Right atrium auricular region (tissue), 2 donors: ENCODE results near the gene SNAP29. TPM values are rescaled to one million over a fixed set of nuclear protein-coding genes. Genes with fewer than 3 reads are reported as not detected.
A peak's percentile ranks its signal among the peaks of the same experiment; 100 is the strongest.
"Not testable (repeated sequence)": the region's sequence is repeated elsewhere in the genome, so short reads cannot be mapped to it uniquely, and the experiment has no call there.

Source experiments
- DNase-seq: peaks from one replicate; pipeline ENCODE4 v3.0.0-alpha.2; 2019; ENCODE audit warnings: low spot score
- H3K27ac ChIP-seq, 2 donors: fragments of 200-600 bp; sonication (generic); 1 replicate in 1 of 2; 2 replicates in 1 of 2; pipeline ENCODE4 v1.5.1; 2016 to 2019
- H3K27me3 ChIP-seq, 2 donors: fragments of 200-600 bp; sonication (generic); one replicate each; pipeline versions ENCODE4 v1.5.1 to v1.6.0; 2017 to 2019
- H3K36me3 ChIP-seq: fragments of 200-600 bp; sonication (generic); one replicate; pipeline ENCODE4 v1.5.1; 2016
- H3K4me1 ChIP-seq, 2 donors: fragments of 200-600 bp; sonication (generic); one replicate each; pipeline versions ENCODE4 v1.5.1 to v1.6.0; 2017 to 2019
- H3K4me3 ChIP-seq, 2 donors: fragments of 200-600 bp; sonication (generic); 1 replicate in 1 of 2; 2 replicates in 1 of 2; pipeline ENCODE4 v1.5.1; 2017 to 2019; ENCODE audit warnings: mild to moderate bottlenecking in 1 of 2, moderate library complexity in 1 of 2
- H3K9me3 ChIP-seq, 2 donors: fragments of 200-600 bp; sonication (generic); one replicate each; pipeline ENCODE4 v1.5.1; 2019
- total RNA-seq, 2 donors: library from RNA; depleted of rRNA; stranded (reverse); fragments of >200 nt; gene quantifications; one replicate each; pipeline ENCODE4 v1.1.0, GENCODE V29; 2016
- TF ChIP-seq, protein P1 (sequence below), 2 donors: fragments of 200-600 bp; sonication (generic); IDR thresholded peaks; one replicate each; pipeline ENCODE4 v1.5.1; 2019; ENCODE audit warnings: antibody characterized with exemption in 2 of 2

SNAP29 gene
- total RNA-seq, 2 donors from 2014 or later = 20.8 to 26.0 TPM

DNA sequence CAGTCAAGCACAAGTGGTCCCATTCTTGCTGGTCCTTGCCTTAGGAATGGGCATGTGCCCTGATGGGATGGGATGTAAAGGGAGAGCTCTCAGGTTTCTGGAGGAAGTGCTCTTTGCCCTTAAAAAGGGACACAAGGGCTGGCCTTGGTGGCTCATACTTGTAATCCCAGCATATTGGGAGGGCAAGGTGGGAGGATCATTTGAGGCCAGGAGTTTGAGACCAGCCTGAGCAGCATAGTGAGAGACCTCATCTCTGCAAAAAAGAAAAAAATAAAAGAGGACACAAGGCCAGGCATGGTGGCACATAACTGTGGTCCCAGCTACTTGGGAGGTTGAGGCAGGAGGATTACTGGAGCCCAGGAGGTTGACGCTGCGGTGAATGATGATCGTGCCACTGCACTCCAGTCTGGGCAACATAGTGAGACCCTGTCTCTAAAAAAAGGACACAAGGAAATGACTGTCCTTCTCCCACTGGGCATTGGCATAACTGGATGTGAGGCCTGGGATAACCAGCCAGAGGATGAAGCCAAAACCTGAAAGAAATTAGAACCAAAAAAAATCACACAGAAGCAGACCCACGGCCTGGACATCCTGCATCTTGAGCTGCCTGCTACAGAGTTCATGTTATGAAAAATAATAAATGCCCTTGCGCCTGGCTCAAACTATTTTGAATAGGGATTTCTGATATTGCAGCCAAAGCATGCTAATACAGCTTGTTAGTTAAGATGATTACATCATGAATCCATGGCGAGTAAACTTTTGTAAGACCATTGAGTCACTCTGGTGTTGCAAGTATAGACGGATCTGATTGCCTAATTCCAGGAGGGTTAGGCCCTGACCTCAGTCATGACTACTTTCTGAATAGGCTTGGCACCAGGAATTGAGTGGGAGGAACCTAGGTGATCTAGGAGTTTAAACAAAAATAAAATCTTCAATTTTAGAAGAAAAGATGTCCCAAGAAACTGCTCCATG lies 45.5 kb downstream of the SNAP29 start:
- DNase-seq = peak; percentile 62
- Histone ChIP-seq H3K9me3 (no peaks in the 10 kb centered on the region), H3K27ac (no peak overlapping the region), H3K27me3 (no peaks in the 10 kb centered on the region), H3K36me3 (no peaks in the 10 kb centered on the region), H3K4me3 (no peak overlapping the region), H3K4me1 (no peaks in the 10 kb centered on the region)
- TF ChIP-seq, protein P1, sequence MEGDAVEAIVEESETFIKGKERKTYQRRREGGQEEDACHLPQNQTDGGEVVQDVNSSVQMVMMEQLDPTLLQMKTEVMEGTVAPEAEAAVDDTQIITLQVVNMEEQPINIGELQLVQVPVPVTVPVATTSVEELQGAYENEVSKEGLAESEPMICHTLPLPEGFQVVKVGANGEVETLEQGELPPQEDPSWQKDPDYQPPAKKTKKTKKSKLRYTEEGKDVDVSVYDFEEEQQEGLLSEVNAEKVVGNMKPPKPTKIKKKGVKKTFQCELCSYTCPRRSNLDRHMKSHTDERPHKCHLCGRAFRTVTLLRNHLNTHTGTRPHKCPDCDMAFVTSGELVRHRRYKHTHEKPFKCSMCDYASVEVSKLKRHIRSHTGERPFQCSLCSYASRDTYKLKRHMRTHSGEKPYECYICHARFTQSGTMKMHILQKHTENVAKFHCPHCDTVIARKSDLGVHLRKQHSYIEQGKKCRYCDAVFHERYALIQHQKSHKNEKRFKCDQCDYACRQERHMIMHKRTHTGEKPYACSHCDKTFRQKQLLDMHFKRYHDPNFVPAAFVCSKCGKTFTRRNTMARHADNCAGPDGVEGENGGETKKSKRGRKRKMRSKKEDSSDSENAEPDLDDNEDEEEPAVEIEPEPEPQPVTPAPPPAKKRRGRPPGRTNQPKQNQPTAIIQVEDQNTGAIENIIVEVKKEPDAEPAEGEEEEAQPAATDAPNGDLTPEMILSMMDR (IDR thresholded peaks at IDR 0.05) = no peak

DNA sequence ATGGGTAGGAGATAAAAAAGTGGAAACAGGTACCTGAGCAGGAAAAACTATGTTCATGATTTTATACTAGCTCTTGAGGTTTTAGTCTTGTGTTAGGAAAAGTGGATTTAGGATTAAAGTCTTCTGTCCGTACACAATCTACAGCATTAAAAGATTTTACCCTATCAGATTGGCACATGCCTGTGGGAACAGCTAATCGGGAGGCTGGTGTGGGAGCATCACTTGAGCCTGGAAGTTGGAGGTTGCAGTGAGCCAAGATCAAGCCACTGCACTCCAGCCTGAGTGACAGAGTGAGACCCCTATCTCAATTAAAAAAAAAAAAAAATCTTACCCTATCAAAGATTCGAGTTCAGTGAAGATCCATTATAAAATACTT lies 46.2 kb downstream of the SNAP29 start:
- Histone ChIP-seq H3K4me3 (no peak overlapping the region), H3K27me3 (no peaks in the 10 kb centered on the region), H3K27ac (no peak overlapping the region), H3K4me1 (no peaks in the 10 kb centered on the region), H3K9me3 (no peaks in the 10 kb centered on the region), H3K36me3 (no peaks in the 10 kb centered on the region)
- DNase-seq = no peak
- TF ChIP-seq, protein P1 (IDR thresholded peaks at IDR 0.05) = no peak

DNA sequence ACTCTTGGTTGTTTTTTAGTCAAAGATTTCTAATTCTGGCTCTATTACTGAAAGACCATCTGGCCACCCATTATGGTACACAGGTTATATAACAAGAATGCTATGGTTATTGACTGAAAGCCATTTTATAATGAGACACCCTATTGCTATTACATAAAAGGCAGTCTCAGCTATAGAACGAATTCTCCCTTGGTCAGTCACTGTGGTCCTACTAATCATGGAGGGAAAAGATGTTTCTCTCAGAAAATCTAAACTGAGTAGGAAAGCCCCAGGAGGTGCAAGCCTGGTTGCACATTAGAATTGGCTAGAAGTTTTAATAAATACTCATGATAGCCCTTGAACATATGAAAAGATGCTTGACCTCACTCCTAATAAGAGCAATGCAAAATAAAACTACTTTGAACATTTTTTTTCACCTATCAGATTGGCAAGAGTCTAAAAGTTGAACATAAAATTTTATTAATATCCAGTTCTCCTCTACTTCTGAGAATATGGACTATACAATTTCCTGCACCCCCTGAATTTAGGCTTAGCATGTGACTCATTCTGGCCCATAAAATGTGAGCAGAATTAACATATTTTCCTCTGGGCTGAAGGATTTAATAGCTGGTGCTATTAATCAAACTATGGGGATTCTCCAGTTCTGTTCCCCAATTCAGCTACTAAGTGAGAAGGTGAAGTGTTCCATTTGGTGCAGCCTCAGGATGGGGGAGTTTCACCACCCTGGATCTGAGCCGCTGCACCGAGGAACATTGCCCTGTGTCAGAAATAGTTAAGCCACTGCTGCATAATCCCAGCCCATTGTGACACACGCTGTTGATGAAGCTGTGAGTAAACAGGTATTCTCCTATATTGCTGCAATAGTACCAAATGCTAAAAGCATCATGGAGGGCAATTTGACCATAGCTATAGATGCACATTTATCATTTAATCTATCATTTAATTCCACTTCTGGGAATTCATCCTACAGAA lies 46.9 kb downstream of the SNAP29 start:
- TF ChIP-seq, protein P1 (IDR thresholded peaks at IDR 0.05) = no peak
- no peak for DNase-seq

DNA sequence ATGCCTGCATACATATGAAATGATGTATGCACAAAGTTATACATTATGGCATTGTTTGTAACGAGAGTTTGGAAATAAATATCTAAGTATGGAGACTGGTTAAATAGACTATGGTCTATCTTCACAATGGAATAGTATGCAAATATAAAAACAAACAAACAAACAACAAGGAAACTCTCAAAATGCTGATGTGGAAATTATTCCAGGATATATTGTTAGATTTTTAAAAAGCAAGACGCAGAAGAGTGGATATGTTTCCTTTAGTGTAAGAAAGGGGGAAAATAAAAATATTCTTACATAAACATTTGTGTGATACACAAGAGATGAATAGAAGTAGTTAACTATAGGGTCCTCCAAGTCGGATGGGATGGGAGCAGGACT lies 47.6 kb downstream of the SNAP29 start:
- Histone ChIP-seq H3K27ac (no peak overlapping the region), H3K4me1 (no peaks in the 10 kb centered on the region), H3K36me3 (no peaks in the 10 kb centered on the region), H3K27me3 (no peaks in the 10 kb centered on the region), H3K4me3 (no peak overlapping the region), H3K9me3 (no peaks in the 10 kb centered on the region)
- TF ChIP-seq, protein P1 (IDR thresholded peaks at IDR 0.05) = no peak
- no peak for DNase-seq

More for the DNA sequence above, 46.9 kb downstream of the SNAP29 start:
- H3K4me3 ChIP-seq = no peak overlapping the region
- no peak overlapping the region for H3K27ac ChIP-seq
- no peaks in the 10 kb centered on the region for H3K36me3 ChIP-seq
- H3K9me3 ChIP-seq = no peaks in the 10 kb centered on the region
- no peaks in the 10 kb centered on the region for H3K27me3 ChIP-seq
- no peaks in the 10 kb centered on the region for H3K4me1 ChIP-seq

DNA sequence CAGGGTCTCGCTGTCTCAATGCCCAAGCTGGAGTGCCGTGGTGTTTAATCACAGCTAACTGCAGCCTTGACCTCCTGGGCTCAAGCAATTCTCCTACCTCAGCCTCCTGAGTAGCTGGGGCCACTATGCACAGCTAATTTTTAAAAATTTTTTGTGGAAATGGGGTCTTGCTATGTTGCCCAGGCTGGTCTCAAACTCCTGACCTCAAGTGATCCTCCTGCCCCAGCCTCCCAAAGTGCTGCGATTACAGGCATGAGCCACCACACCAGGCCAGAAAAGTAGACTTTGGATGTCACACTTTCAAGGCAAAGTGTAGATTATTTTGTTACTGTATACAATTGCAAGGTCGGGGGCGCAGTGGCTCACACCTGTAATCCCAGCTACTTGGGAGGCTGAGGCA lies 49.9 kb downstream of the SNAP29 start:
- H3K36me3 ChIP-seq, DNase-seq, H3K27me3 ChIP-seq, H3K4me3 ChIP-seq, H3K4me1 ChIP-seq, H3K9me3 ChIP-seq, H3K27ac ChIP-seq: not testable (repeated sequence)
